Pulmonary artery endothelial cell (primary cell): Measurements from ENCODE around the gene MTX2. TPM values are rescaled to one million over a fixed set of nuclear protein-coding genes. Genes with fewer than 3 reads are reported as not detected.
"Not testable (repeated sequence)": the region's sequence is repeated elsewhere in the genome, so short reads cannot be mapped to it uniquely, and the experiment has no call there.

Experiments used
- DNase-seq: peaks from one replicate; pipeline ENCODE4 v3.0.0-alpha.2; 2011; ENCODE audit warnings: low read depth, low spot score
- total RNA-seq: library from RNA; depleted of rRNA; stranded (reverse); fragments of >200 nt; gene quantifications from 2 replicates; pipeline ENCODE4 v1.2.3, GENCODE V29; 2014

The MTX2 gene
- total RNA-seq, 1 donor from 2014 or later, result 34.5 TPM

- DNase-seq, result no peak
Measured at GRCh38 chr2:176285321-176285720, 16.1 kb downstream of the MTX2 start.

- DNase-seq, result no peak
Measured at GRCh38 chr2:176291335-176291734, 22.1 kb downstream of the MTX2 start.

- no peak for DNase-seq
Measured at GRCh38 chr2:176291809-176292283, 22.6 kb downstream of the MTX2 start.

GRCh38 chr2:176292608-176293007, 23.4 kb downstream of the MTX2 start:
- no peak for DNase-seq

- DNase-seq, result no peak
Measured at GRCh38 chr2:176293334-176293733, 24.1 kb downstream of the MTX2 start.

GRCh38 chr2:176297067-176297466, 27.8 kb downstream of the MTX2 start:
- DNase-seq, result no peak

GRCh38 chr2:176297737-176298136, 28.5 kb downstream of the MTX2 start:
- DNase-seq, result no peak

GRCh38 chr2:176306020-176306419, 36.8 kb downstream of the MTX2 start:
- DNase-seq, result not testable (repeated sequence)

GRCh38 chr2:176317199-176317598, 48.0 kb downstream of the MTX2 start:
- no peak for DNase-seq

- DNase-seq, result no peak
Measured at GRCh38 chr2:176317623-176318065, 48.4 kb downstream of the MTX2 start.

- no peak for DNase-seq
Measured at GRCh38 chr2:176321916-176322315, 52.7 kb downstream of the MTX2 start.

GRCh38 chr2:176324862-176325261, 55.6 kb downstream of the MTX2 start:
- DNase-seq, result no peak

- no peak for DNase-seq
Measured at GRCh38 chr2:176325732-176326131, 56.5 kb downstream of the MTX2 start.

- no peak for DNase-seq
Measured at GRCh38 chr2:176328149-176328548, 58.9 kb downstream of the MTX2 start.

- no peak for DNase-seq
Measured at GRCh38 chr2:176330612-176331011, 61.4 kb downstream of the MTX2 start.

GRCh38 chr2:176331646-176332045, 62.4 kb downstream of the MTX2 start:
- no peak for DNase-seq

- DNase-seq, result no peak
Measured at GRCh38 chr2:176334729-176335128, 65.5 kb downstream of the MTX2 start.

GRCh38 chr2:176338395-176338794, 69.2 kb downstream of the MTX2 start:
- DNase-seq, result no peak

- no peak for DNase-seq
Measured at GRCh38 chr2:176339208-176339607, 70.0 kb downstream of the MTX2 start.

- DNase-seq, result no peak
Measured at GRCh38 chr2:176356251-176356650, 87.0 kb downstream of the MTX2 start.

- no peak for DNase-seq
Measured at GRCh38 chr2:176364273-176364977, 95.2 kb downstream of the MTX2 start.

- DNase-seq, result no peak
Measured at GRCh38 chr2:176368349-176368748, 99.1 kb downstream of the MTX2 start.

GRCh38 chr2:176370467-176371171, 101.4 kb downstream of the MTX2 start:
- DNase-seq, result no peak
